Endothelial cell of umbilical vein (primary cell): ENCODE data around the gene EOLA1. TPM values are rescaled to one million over a fixed set of nuclear protein-coding genes. Genes with fewer than 3 reads are reported as not detected.

Experiments
- BruUV-seq: library from RNA; stranded (reverse); fragments of 400-500 nt; replicated peaks from 2 replicates; lab custom pipeline; 2021; lab: Mats Ljungman, UMichigan
- CTCF ChIA-PET: fragments of 300-600, 350-600 bp; sonication (Branson Sonifier 250); formaldehyde crosslinking; loops from one replicate; lab custom pipeline; 2021; ENCODE audit warnings: antibody characterized with exemption, inconsistent platforms; lab: Charles Lee
- POLR2A ChIA-PET: fragments of 300-600, 350-600 bp; sonication (Branson Sonifier 250); formaldehyde crosslinking; loops from one replicate; lab custom pipeline; 2021; ENCODE audit warnings: antibody characterized with exemption, inconsistent platforms; lab: Charles Lee
- DNase-seq: peaks from one replicate; pipeline ENCODE4 v3.0.0-alpha.2; 2011; ENCODE audit warnings: low read depth, low spot score
- FAIRE-seq: peaks from 2 replicates; lab custom pipeline; 2011; peaks lifted over from hg19 to GRCh38; lab: Jason Lieb, UNC
- H2AFZ ChIP-seq: 2 replicates; pipeline ENCODE4 v1.6.0; 2012; ENCODE audit warnings: low read depth, low read length, control low read depth, inconsistent platforms
- H3K27ac ChIP-seq: 2 replicates; pipeline ENCODE4 v1.5.1; 2011; ENCODE audit warnings: low read depth, mild to moderate bottlenecking, control low read depth, low read length, moderate library complexity; ENCODE audit not compliant: insufficient read depth
- H3K27me3 ChIP-seq, 2 experiments: 2 replicates each; pipeline versions ENCODE4 v1.6.0 to v1.6.1; 2011; ENCODE audit warnings: low read length in 2 of 2, mixed read lengths in 1 of 2; ENCODE audit not compliant: control insufficient read depth in 2 of 2, insufficient read depth in 2 of 2
- H3K36me3 ChIP-seq, 2 experiments: 2 replicates in 1 of 2; 3 replicates in 1 of 2; pipeline ENCODE4 v1.5.1; 2011; ENCODE audit warnings: low read length in 2 of 2, mild to moderate bottlenecking in 1 of 2, moderate library complexity in 1 of 2; ENCODE audit not compliant: control insufficient read depth in 2 of 2, insufficient read depth in 2 of 2; ENCODE audit errors: extremely low read depth in 1 of 2
- H3K4me1 ChIP-seq: 3 replicates; pipeline ENCODE4 v1.5.1; 2011; ENCODE audit warnings: mild to moderate bottlenecking, low read length; ENCODE audit not compliant: control insufficient read depth, insufficient read depth; ENCODE audit errors: extremely low read depth
- H3K4me2 ChIP-seq: 2 replicates; pipeline ENCODE4 v1.6.1; 2011; ENCODE audit warnings: low read length, control low read depth, mixed read lengths; ENCODE audit not compliant: insufficient read depth
- H3K4me3 ChIP-seq, 3 experiments: fragments of 200-600 bp in 1 of 3; sonication (generic), shearing (Covaris generic) in 1 of 3; replicated peaks in 1 of 3; 2 replicates each; pipeline ENCODE4 v1.5.1; 2011 to 2016; ENCODE audit warnings: control low read depth in 3 of 3, low read length in 3 of 3, mild to moderate bottlenecking in 2 of 3, inconsistent platforms in 1 of 3, low read depth in 1 of 3, moderate library complexity in 1 of 3; ENCODE audit not compliant: insufficient read depth in 1 of 3
- H3K79me2 ChIP-seq: 2 replicates; pipeline ENCODE4 v1.6.0; 2012; ENCODE audit warnings: low read length, inconsistent platforms; ENCODE audit not compliant: control insufficient read depth, insufficient read depth
- H3K9ac ChIP-seq: replicated peaks from 2 replicates; pipeline ENCODE3; 2011; ENCODE audit warnings: low read length, control low read depth; ENCODE audit not compliant: insufficient read depth; ENCODE audit errors: extremely low read depth
- H3K9me1 ChIP-seq: replicated peaks from 3 replicates; pipeline ENCODE4 v1.6.0; 2011; ENCODE audit warnings: mild to moderate bottlenecking, low read length; ENCODE audit not compliant: control insufficient read depth, insufficient read depth; ENCODE audit errors: extremely low read depth
- H3K9me3 ChIP-seq: replicated peaks from 2 replicates; pipeline ENCODE4 v1.5.1; 2012; ENCODE audit warnings: low read length, inconsistent platforms; ENCODE audit not compliant: control insufficient read depth, insufficient read depth
- H4K20me1 ChIP-seq: replicated peaks from 2 replicates; pipeline ENCODE3; 2011; ENCODE audit warnings: mild to moderate bottlenecking, low read length; ENCODE audit not compliant: control insufficient read depth, insufficient read depth; ENCODE audit errors: extremely low read depth
- CTCF ChIP-seq, 2 donors: IDR thresholded peaks; 1 replicate in 1 of 2; 2 replicates in 1 of 2; pipeline ENCODE4 v1.5.1; 2011; ENCODE audit warnings: low read length in 2 of 2, mild to moderate bottlenecking in 2 of 2, moderate library complexity in 2 of 2, control low read depth in 1 of 2, inconsistent platforms in 1 of 2, low read depth in 1 of 2; ENCODE audit not compliant: insufficient read depth in 1 of 2; ENCODE audit errors: extremely low read depth in 1 of 2
- EZH2 ChIP-seq: IDR thresholded peaks from 2 replicates; pipeline ENCODE4 v1.6.1; 2012; ENCODE audit warnings: borderline replicate concordance, low read depth, mild to moderate bottlenecking, moderate library complexity, low read length, inconsistent platforms; ENCODE audit not compliant: severe bottlenecking
- FOS ChIP-seq: IDR thresholded peaks from 2 replicates; pipeline ENCODE4 v1.6.1; 2011; ENCODE audit warnings: mild to moderate bottlenecking, low read length, moderate library complexity, borderline replicate concordance; ENCODE audit not compliant: insufficient read depth
- GATA2 ChIP-seq: IDR thresholded peaks from 2 replicates; pipeline ENCODE4 v1.7.0; 2011; ENCODE audit warnings: low read depth, mild to moderate bottlenecking, moderate library complexity, mixed read lengths, low read length; ENCODE audit not compliant: insufficient read length, insufficient read depth
- JUN ChIP-seq: IDR thresholded peaks from 2 replicates; pipeline ENCODE4 v1.6.1; 2011; ENCODE audit warnings: borderline replicate concordance, low read depth; ENCODE audit not compliant: insufficient read length, insufficient read depth
- MAX ChIP-seq: IDR thresholded peaks from 2 replicates; pipeline ENCODE4 v1.6.1; 2011; ENCODE audit not compliant: insufficient read depth, insufficient read length
- MYC ChIP-seq: IDR thresholded peaks from one replicate; pipeline ENCODE4 v1.6.1; 2011; ENCODE audit warnings: mild to moderate bottlenecking, low read depth, low read length
- POLR2A ChIP-seq: IDR thresholded peaks from 2 replicates; pipeline ENCODE4 v1.6.1; 2012; ENCODE audit warnings: low read depth, mild to moderate bottlenecking, control low read depth, low read length
- POLR2AphosphoS5 ChIP-seq: IDR thresholded peaks from 2 replicates; pipeline ENCODE4 v1.6.1; 2012; ENCODE audit warnings: low read depth, mild to moderate bottlenecking, control low read depth, low read length, moderate library complexity; ENCODE audit not compliant: insufficient read depth
- dilution Hi-C: fragments of 300-500 bp; cut with MboI; formaldehyde crosslinking; loops from one replicate; pipeline ENCODE4 v1.15.0; 2019; ENCODE audit warnings: low sequenced_read_pairs; ENCODE audit not compliant: extremely low pct_ligation_motif_present
- intact Hi-C: fragments of 100-400 bp; cut with micrococcal nuclease; formaldehyde crosslinking; loops from one replicate; pipeline ENCODE4 v1.10.0; 2022
- polyA plus RNA-seq, 4 experiments: library from polyadenylated mRNA; depleted of rRNA in 3 of 4; stranded (reverse) in 3 of 4; unstranded in 1 of 4; fragments of >200 nt; gene quantifications; 2 replicates each; pipeline versions ENCODE4 v1.2.1 to v1.2.3, GENCODE V29; 2011 to 2012; ENCODE audit warnings: missing spikeins in 1 of 4
- total RNA-seq: library from RNA; stranded (reverse); gene quantifications from 2 replicates; pipeline ENCODE4 v1.2.3, GENCODE V29; 2021

Gene EOLA1
- total and polyA plus RNA-seq, 2 donors (not counting 3 experiments of a cell fraction or from before 2014, with no cell fraction given): 12.5 to 24.6 TPM

- no TSS peak for BruUV-seq
- Histone ChIP-seq H3K9me3 (no peaks in the 10 kb centered on the region), H3K9ac (no peak overlapping the region), H3K4me3 (no peak overlapping the region), H3K36me3 (peaks cover 11 to 13% of the 10 kb centered on the region in 2 experiments), H3K9me1 (no peaks in the 10 kb centered on the region), H3K4me2 (no peak overlapping the region), H3K4me1 (peaks cover 6% of the 10 kb centered on the region), H3K79me2 (no peaks in the 10 kb centered on the region), H3K27me3 (no peaks in the 10 kb centered on the region), H3K27ac (no peak overlapping the region), H4K20me1 (no peaks in the 10 kb centered on the region), H2AFZ (no peak overlapping the region)
- FAIRE-seq (no peak), DNase-seq (no peak)
- intact Hi-C loops: no loop called here
- ChIA-PET POLR2A (no interaction called here), CTCF (no interaction called here)
- TF ChIP-seq POLR2A (no peak), MYC (no peak), EZH2 (no peak)
- dilution Hi-C loops: no loop called here
These were observed 43.2 kb upstream of the EOLA1 start for GRCh38 chrX:149497626-149498025.

GRCh38 chrX:149498767-149499166 lies 42.0 kb upstream of the EOLA1 start:
- no peak overlapping the region for H3K4me2 ChIP-seq
- peaks cover 8% of the 10 kb centered on the region for H3K4me1 ChIP-seq
- ChIA-PET CTCF (no interaction called here), POLR2A (no interaction called here)
- no peak overlapping the region for H3K9ac ChIP-seq
- H4K20me1 ChIP-seq: no peaks in the 10 kb centered on the region
- no peak overlapping the region for H3K4me3 ChIP-seq
- no peak for DNase-seq
- H3K27ac ChIP-seq: no peak overlapping the region
- no peaks in the 10 kb centered on the region for H3K9me1 ChIP-seq
- H3K9me3 ChIP-seq: no peaks in the 10 kb centered on the region
- dilution Hi-C loops (no loop called here), intact Hi-C loops (no loop called here)
- FAIRE-seq: no peak
- BruUV-seq: no TSS peak
- no peaks in the 10 kb centered on the region for H3K27me3 ChIP-seq
- no peak overlapping the region for H2AFZ ChIP-seq
- peaks cover 11 to 13% of the 10 kb centered on the region in 2 experiments for H3K36me3 ChIP-seq
- TF ChIP-seq POLR2A: no peak
- TF ChIP-seq MYC: no peak
- TF ChIP-seq GATA2: no peak
- TF ChIP-seq JUN: no peak
- TF ChIP-seq FOS: no peak
- TF ChIP-seq POLR2AphosphoS5: no peak
- no peak for TF ChIP-seq MAX
- TF ChIP-seq EZH2: no peak
- TF ChIP-seq CTCF (IDR thresholded peaks at IDR 0.05; ENCODE audit: extremely low read depth in 1 of 2, insufficient read depth in 1 of 2, low read depth in 1 of 2, low read length in 2 of 2): no peak
- H3K79me2 ChIP-seq: no peaks in the 10 kb centered on the region
